ENCODE results near the gene HOXC13.

HOXC13 gene

GRCh38 chr12:53955036-53955775, 16.6 kb downstream of the HOXC13 start:
- H3K36me3 ChIP-seq (replicated peaks) = no peaks in the 10 kb centered on the region
- H3K4me1 ChIP-seq = peaks cover 8% of the 10 kb centered on the region
- H3K9me3 ChIP-seq = no peaks in the 10 kb centered on the region
- in situ Hi-C loops (cut with MboI; ENCODE audit: low sequenced_read_pairs) = no loop called here
- H3K27me3 ChIP-seq (ENCODE audit: low read depth) = peaks cover 19% of the 10 kb centered on the region
- no peak for DNase-seq (ENCODE audit: low spot score in 2 of 2)
- H3K4me3 ChIP-seq = no peak overlapping the region

GRCh38 chr12:53955776-53956250, 17.2 kb downstream of the HOXC13 start:
- Histone ChIP-seq H3K4me3 (no peak overlapping the region), H3K4me1 (peaks cover 8% of the 10 kb centered on the region)

GRCh38 chr12:53956251-53956887, 17.7 kb downstream of the HOXC13 start:
- H3K27me3 ChIP-seq (ENCODE audit: low read depth) = peaks cover 19% of the 10 kb centered on the region
- in situ Hi-C loops (cut with MboI; ENCODE audit: low sequenced_read_pairs) = no loop called here
- DNase-seq (ENCODE audit: low spot score in 2 of 2) = no peak
- peaks cover 8% of the 10 kb centered on the region for H3K4me1 ChIP-seq
- H3K4me3 ChIP-seq = no peak overlapping the region
- H3K36me3 ChIP-seq (replicated peaks) = no peaks in the 10 kb centered on the region
- no peaks in the 10 kb centered on the region for H3K9me3 ChIP-seq

More at GRCh38 chr12:53955776-53956250, 17.2 kb downstream of the HOXC13 start:
- DNase-seq (ENCODE audit: low spot score in 2 of 2) = no peak
- Histone ChIP-seq H3K27me3 (ENCODE audit: low read depth) (peaks cover 19% of the 10 kb centered on the region), H3K9me3 (no peaks in the 10 kb centered on the region), H3K36me3 (replicated peaks) (no peaks in the 10 kb centered on the region)
- in situ Hi-C loops (cut with MboI; ENCODE audit: low sequenced_read_pairs) = no loop called here

DNA sequence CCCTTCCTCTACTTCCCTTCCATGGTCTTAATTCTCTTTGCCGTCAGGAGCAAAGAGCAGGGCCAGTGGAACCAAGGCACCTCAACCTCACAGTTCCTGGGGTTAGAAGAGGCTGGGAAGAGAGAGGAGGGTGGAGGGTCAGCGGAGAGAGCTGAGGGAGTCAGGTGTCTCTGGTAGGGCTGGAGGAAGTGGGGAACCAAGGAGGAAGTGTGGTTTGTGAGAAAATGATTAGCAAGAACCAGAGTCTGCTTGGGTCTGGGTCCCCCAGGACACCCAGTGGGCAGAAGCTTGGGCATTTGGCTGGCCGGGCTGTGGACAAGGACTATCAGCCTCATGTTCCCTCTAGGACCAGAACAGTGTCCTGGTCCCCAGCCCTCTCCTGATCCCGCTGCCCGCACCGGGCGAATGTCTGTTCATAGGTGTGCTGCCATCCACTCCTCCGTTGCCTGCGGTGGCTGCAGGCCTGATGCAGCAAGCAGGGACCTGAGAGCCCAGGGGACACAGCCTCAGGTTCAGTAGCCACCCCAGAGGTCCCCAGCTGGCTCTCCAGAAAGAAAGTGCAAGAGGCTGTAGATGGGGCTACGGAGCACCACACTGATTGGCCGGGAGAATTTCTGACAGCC, 18.4 kb downstream of the HOXC13 start:
- no peaks in the 10 kb centered on the region for H3K36me3 ChIP-seq (replicated peaks)
- H3K27me3 ChIP-seq (ENCODE audit: low read depth) = peaks cover 19% of the 10 kb centered on the region
- no peak for DNase-seq (ENCODE audit: low spot score in 2 of 2)
- in situ Hi-C loops (cut with MboI; ENCODE audit: low sequenced_read_pairs) = no loop called here
- no peak overlapping the region for H3K4me3 ChIP-seq
- H3K9me3 ChIP-seq = no peaks in the 10 kb centered on the region
- H3K4me1 ChIP-seq = peaks cover 8% of the 10 kb centered on the region

DNA sequence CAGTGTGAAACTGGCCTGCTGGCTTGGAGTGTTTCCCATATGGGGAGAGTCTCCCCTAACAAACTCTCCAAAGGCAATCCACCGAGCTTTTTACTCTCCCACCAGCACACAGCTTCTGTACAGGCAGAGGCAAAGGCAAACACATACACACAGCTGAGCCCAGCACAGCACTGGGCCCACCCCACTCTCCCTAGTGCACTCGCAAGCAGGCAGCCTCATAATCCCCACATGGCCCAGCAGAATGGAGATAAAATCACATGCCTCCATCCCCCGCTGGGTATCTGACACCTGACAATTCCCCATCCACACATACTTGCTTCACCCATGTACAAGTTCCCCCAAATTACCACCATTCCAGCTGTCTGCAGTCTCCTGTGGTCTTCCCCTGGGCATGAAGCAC, 19.5 kb downstream of the HOXC13 start:
- in situ Hi-C loops (cut with MboI; ENCODE audit: low sequenced_read_pairs) = no loop called here
- Histone ChIP-seq H3K36me3 (replicated peaks) (no peaks in the 10 kb centered on the region), H3K27me3 (ENCODE audit: low read depth) (peaks cover 19% of the 10 kb centered on the region), H3K4me3 (no peak overlapping the region), H3K9me3 (no peaks in the 10 kb centered on the region), H3K4me1 (peaks cover 8% of the 10 kb centered on the region)
- DNase-seq (ENCODE audit: low spot score in 2 of 2) = no peak

GRCh38 chr12:53959314-53959713, 20.7 kb downstream of the HOXC13 start:
- no peak for DNase-seq (ENCODE audit: low spot score in 2 of 2)
- peaks cover 19% of the 10 kb centered on the region for H3K27me3 ChIP-seq (ENCODE audit: low read depth)
- H3K4me3 ChIP-seq = no peak overlapping the region
- H3K4me1 ChIP-seq = peaks cover 3% of the 10 kb centered on the region; the same call in 1 of the 2 replicates
- H3K9me3 ChIP-seq = no peaks in the 10 kb centered on the region
- in situ Hi-C loops (cut with MboI; ENCODE audit: low sequenced_read_pairs) = no loop called here
- no peaks in the 10 kb centered on the region for H3K36me3 ChIP-seq (replicated peaks)

- Histone ChIP-seq H3K4me3 (no peak overlapping the region), H3K27me3 (ENCODE audit: low read depth) (peaks cover 18% of the 10 kb centered on the region)
- in situ Hi-C loops (cut with MboI; ENCODE audit: low sequenced_read_pairs) = no loop called here
These were observed 21.8 kb downstream of the HOXC13 start for GRCh38 chr12:53960187-53961024.

DNA sequence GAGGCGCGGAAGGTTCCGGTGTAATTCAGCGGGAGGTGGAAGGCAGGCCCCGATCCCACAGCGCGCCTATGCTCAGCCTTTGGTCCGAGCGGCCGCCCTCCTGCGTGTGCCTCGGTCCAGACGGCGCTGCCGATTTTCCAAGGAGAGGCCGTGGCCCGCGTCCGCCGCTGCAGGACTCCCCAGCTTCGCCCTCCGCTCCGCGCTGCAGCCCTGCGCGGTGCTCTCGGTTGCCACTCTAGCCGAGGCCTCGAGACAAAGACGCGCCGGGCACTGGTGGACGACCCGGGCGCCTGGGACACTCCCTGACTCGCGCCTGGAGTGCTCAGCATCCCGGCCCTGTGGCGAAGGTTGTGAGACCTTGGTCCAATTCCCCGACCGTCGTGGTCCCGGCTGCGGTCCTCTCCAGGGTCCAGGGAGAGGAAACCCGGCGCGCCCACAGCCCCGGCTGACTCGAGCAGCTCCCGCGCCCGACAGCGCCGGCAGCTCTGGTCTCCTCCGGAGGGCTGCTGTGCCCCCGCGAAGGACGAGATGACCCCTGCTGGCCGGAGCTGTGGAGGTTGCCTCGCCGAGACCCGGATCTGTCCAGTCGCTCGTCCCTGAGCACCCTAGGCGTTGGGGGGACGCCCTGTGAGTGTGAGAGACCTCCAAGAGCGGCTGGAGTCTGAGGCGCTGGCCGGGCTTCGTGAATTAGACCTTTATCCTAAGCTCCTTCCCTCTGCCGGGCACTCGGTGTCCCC, 22.6 kb downstream of the HOXC13 start:
- H3K9me3 ChIP-seq = no peaks in the 10 kb centered on the region
- DNase-seq (ENCODE audit: low spot score in 2 of 2) = no peak
- no peaks in the 10 kb centered on the region for H3K36me3 ChIP-seq (replicated peaks)
- peaks cover 10% of the 10 kb centered on the region for H3K27me3 ChIP-seq (ENCODE audit: low read depth)
- H3K4me3 ChIP-seq = no peak overlapping the region
- in situ Hi-C loops (cut with MboI; ENCODE audit: low sequenced_read_pairs) = no loop called here
- H3K4me1 ChIP-seq = peaks cover 17% of the 10 kb centered on the region

More at GRCh38 chr12:53960187-53961024, 21.8 kb downstream of the HOXC13 start:
- H3K4me1 ChIP-seq = peaks cover 12% of the 10 kb centered on the region
- H3K9me3 ChIP-seq = no peaks in the 10 kb centered on the region
- no peak for DNase-seq (ENCODE audit: low spot score in 2 of 2)
- no peaks in the 10 kb centered on the region for H3K36me3 ChIP-seq (replicated peaks)

- Histone ChIP-seq H3K36me3 (replicated peaks) (no peaks in the 10 kb centered on the region), H3K9me3 (no peaks in the 10 kb centered on the region), H3K4me3 (no peak overlapping the region), H3K27me3 (ENCODE audit: low read depth) (0 out of 2 replicates have a peak, but pooled peaks cover 2% of the 10 kb centered on the region), H3K4me1 (peaks cover 17% of the 10 kb centered on the region)
- no peak for DNase-seq (ENCODE audit: low spot score in 2 of 2)
- in situ Hi-C loops (cut with MboI; ENCODE audit: low sequenced_read_pairs) = no loop called here
These were observed 24.4 kb downstream of the HOXC13 start for GRCh38 chr12:53963005-53963404.

DNA sequence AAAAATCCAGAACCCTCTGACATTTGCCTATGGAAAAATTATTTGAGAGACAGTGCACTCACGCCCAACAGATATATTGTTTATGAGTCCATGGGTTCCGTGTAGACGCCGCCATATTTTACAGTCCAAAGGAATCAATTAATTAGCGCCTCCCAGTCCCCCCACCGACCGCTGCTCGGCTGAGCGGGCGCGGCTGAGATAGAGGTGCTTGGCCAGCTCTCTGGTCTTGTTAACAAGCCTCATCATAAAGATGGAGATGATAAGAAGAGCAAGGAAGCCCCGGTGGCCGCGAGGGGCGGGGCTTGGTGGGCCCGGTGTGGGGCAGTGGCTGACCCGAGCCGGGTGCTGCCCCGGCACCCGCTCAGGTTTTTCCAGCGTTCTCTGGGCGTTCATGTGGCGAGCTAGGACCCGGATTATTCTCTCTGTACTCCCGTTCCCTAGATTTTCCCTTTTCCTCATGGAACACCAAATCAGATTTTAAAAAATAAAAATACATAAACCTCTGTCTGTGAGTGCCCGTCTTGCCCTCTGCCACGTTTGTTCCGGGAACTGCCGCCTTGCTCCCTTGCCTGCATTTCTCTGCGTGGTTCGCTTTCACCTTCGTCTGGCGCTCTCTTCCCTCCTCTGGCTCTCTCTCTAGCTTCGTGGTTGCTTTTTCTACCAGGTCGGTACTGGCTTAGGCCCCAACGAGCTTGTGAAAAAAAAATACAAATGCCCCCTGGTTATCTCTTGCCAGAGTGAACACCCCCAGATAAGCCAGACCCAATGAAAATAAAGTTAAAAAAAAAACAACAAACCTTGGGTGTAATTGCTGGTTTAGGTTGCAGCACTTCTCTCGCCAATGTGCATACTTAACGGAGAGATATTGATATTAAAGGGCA, 25.0 kb downstream of the HOXC13 start:
- no peak for DNase-seq (ENCODE audit: low spot score in 2 of 2)
- Histone ChIP-seq H3K36me3 (replicated peaks) (no peaks in the 10 kb centered on the region), H3K27me3 (ENCODE audit: low read depth) (0 out of 2 replicates have a peak, but pooled peaks cover 2% of the 10 kb centered on the region), H3K4me3 (no peak overlapping the region), H3K9me3 (no peaks in the 10 kb centered on the region), H3K4me1 (peaks cover 17% of the 10 kb centered on the region)
- in situ Hi-C loops (cut with MboI; ENCODE audit: low sequenced_read_pairs) = no loop called here

DNA sequence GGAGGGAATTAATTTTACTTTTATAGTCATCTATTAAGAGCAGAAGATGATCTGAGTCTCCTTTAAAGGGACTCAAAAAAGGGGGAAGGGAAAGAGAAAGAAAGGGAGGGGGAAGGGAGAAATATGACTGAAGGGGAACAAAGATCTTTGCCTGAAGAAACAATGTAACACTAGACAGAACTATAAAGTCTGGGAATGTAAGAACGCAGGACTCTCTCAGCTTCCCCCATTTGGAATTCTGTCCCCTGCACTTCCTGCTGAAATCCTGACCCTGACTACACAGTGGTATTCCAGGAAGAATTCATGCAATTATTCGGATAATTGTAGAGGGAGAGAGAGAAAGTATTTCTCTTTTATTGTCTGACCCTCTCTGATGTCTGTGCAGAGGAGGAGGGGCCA, 25.7 kb downstream of the HOXC13 start:
- in situ Hi-C loops (cut with MboI; ENCODE audit: low sequenced_read_pairs) = no loop called here
- no peaks in the 10 kb centered on the region for H3K9me3 ChIP-seq
- H3K4me1 ChIP-seq = peaks cover 17% of the 10 kb centered on the region
- no peak for DNase-seq (ENCODE audit: low spot score in 2 of 2)
- H3K27me3 ChIP-seq (ENCODE audit: low read depth) = no peaks in the 10 kb centered on the region
- no peaks in the 10 kb centered on the region for H3K36me3 ChIP-seq (replicated peaks)
- no peak overlapping the region for H3K4me3 ChIP-seq

Measured in HAP-1 (cell line).